Heart right ventricle (tissue), 16 donors: ENCODE measurements around the gene SDHA. TPM values are rescaled to one million over a fixed set of nuclear protein-coding genes. Genes with fewer than 3 reads are reported as not detected.
"Not testable (repeated sequence)": the region's sequence is repeated elsewhere in the genome, so short reads cannot be mapped to it uniquely, and the experiment has no call there.

Experiments used
- ATAC-seq, 8 donors: fragments of 200-7000 bp; cut with Tn5 transposase; one replicate each; pipeline ENCODE4 v1.9.1; 2020; ENCODE audit warnings: mild to moderate bottlenecking in 8 of 8, moderate library complexity in 8 of 8, moderate number of reproducible peaks in 1 of 8
- DNase-seq, 2 donors: peaks; one replicate each; pipeline ENCODE4 v3.0.0-alpha.2; 2020
- H3K27ac ChIP-seq, 10 donors: fragments of 200-600 bp; sonication (generic) in 2 of 10; one replicate each; pipeline versions ENCODE4 v1.5.0 to v1.8.0; 2020 to 2022; ENCODE audit warnings: mild to moderate bottlenecking in 3 of 10
- H3K27me3 ChIP-seq, 7 donors: fragments of 200-600 bp; one replicate each; pipeline ENCODE4 v1.8.0; 2021 to 2022; ENCODE audit warnings: mild to moderate bottlenecking in 2 of 7
- H3K36me3 ChIP-seq, 9 donors: fragments of 200-600 bp; sonication (generic) in 1 of 9; one replicate each; pipeline versions ENCODE4 v1.5.0 to v1.8.0; 2020 to 2022; ENCODE audit warnings: mild to moderate bottlenecking in 2 of 9
- H3K4me1 ChIP-seq, 9 donors: fragments of 200-600 bp; sonication (generic) in 1 of 9; one replicate each; pipeline versions ENCODE4 v1.5.0 to v1.8.0; 2020 to 2022; ENCODE audit warnings: mild to moderate bottlenecking in 4 of 9
- H3K4me3 ChIP-seq, 10 donors: fragments of 200-600 bp; sonication (generic) in 2 of 10; one replicate each; pipeline versions ENCODE4 v1.5.0 to v1.8.0; 2020 to 2022; ENCODE audit warnings: mild to moderate bottlenecking in 7 of 10, moderate library complexity in 2 of 10
- H3K9me3 ChIP-seq, 11 donors: fragments of 200-600 bp in 10 of 11; sonication (generic) in 2 of 11; one replicate each; pipeline versions ENCODE4 v1.5.0 to v1.8.0; 2013 to 2022; ENCODE audit warnings: mild to moderate bottlenecking in 2 of 11, control low read depth in 1 of 11, moderate library complexity in 1 of 11
- CTCF ChIP-seq, 9 donors: fragments of 200-600 bp; sonication (generic) in 2 of 9; IDR thresholded peaks; one replicate each; pipeline versions ENCODE4 v1.5.0 to v1.8.0; 2021 to 2022; ENCODE audit warnings: antibody characterized with exemption in 9 of 9, mild to moderate bottlenecking in 5 of 9, moderate library complexity in 1 of 9
- WGBS, 2 donors: extraction: QIAGEN DNeasy Blood & Tissue Kit; methylation state at CpG; one replicate each; pipeline ENCODE4 v1.1.7; 2013; ENCODE audit warnings: inconsistent platforms in 1 of 2; 5-methylcytosine and 5-hydroxymethylcytosine counted together
- intact Hi-C, 10 donors: fragments of 100-400 bp; cut with DNase I; formaldehyde crosslinking; loops; one replicate each; pipeline versions ENCODE4 v1.11.1 to v1.14.2; 2022
- polyA plus RNA-seq, 2 donors: library from polyadenylated mRNA; stranded (reverse); fragments of 200-250 nt; gene quantifications; one replicate each; pipeline ENCODE4 v1.2.3, GENCODE V29; 2013
- total RNA-seq, 10 donors: library from RNA; stranded (reverse); fragmentation: NEBNext Ultra II Directional in 3 of 10; extraction: Animal tissue kit (Norgen Biotek cat#: 25700) in 3 of 10; gene quantifications; one replicate each; pipeline versions ENCODE4 v1.2.1 to v1.2.4, GENCODE V29; 2021 to 2023
- donor health status: Arrhythmogenic right ventricular cardiomyopathy.
- donor health status: ischemic (EF 13 %, LVEDD 7.1; RV severe dilation, severe dysfunction).
- donor health status: healthy with polysubstance abuse.
- donor health status: DM: no; HTN: yes; CAD: no.
- donor health status: DM: no; HTN: no; CAD: no.
- donor health status: ischemic (EF 25% LVEDD 6.9; RV normal size, moderate dysfunction).
- donor health status: ischemic (EF 25% LVEDD 5.7; RV mildly dilated, moderate dysfunction).
- donor health status: healthy.
- donor health status: DM: yes; HTN: yes; CAD: no.
- donor health status: Ischemic cardiomyopathy.
- donor health status: ischemic (EF 35%, LVEDD 5.7; RV mildly dilated, moderate dysfunction).
- donor health status: nonischemic (EF 11% LVEDD 7.7; RV severe dilation, severe dysfunction).
- donor health status: DM: yes; HTN: yes; CAD: no.
- donor health status: PGD.
- donor health status: ischemic (EF 29% LVEDD 5.4; RV normal size, mild dysfunction).
- donor health status: nonischemic (EF 23%, LVEDD 6.1; RV moderate dilation, normal function).

Gene SDHA
- total and polyA plus RNA-seq, 12 donors: 317 to 897 (median 809) TPM

- intact Hi-C loops: loop anchor here in 3 of 10 donors (2.0 to 10.0 kb wide), 2 partner anchors 31 to 55 kb away; partner anchors contain the start of gene PDCD6 (in 1 of the 3)
- no peak for ATAC-seq
Observed at GRCh38 chr5:219991-220390, 1.9 kb downstream of the SDHA start.

GRCh38 chr5:222951-223715 is 5.0 kb downstream of the SDHA start:
- DNase-seq, ATAC-seq, H3K9me3 ChIP-seq, H3K27ac ChIP-seq, H3K27me3 ChIP-seq, H3K4me3 ChIP-seq: not testable (repeated sequence)
- H3K4me1 ChIP-seq: peaks cover 3 to 54% (median 44%) of the 10 kb centered on the region in 9 donors
- WGBS, 2 donors: 22 to 31% methylated on average over 6 of the region's 6 CpGs
- peaks cover 5 to 50% (median 43%) of the 10 kb centered on the region in 9 donors for H3K36me3 ChIP-seq
- intact Hi-C loops: loop anchor here in 1 of 10 donors (10.0 kb wide), 1 partner anchor 52 kb away; the partner anchor contains the start of gene PDCD6

More at GRCh38 chr5:219991-220390, 1.9 kb downstream of the SDHA start:
- Histone ChIP-seq H3K4me3 (peak overlapping the region; percentile 69 to 100 (median 96)), H3K27ac (peak overlapping the region in 7 of 10 donors; percentile 96 to 99 (median 97)), H3K36me3 (peaks cover 0 to 24% (median 12%) of the 10 kb centered on the region in 9 donors), H3K4me1 (peaks cover 3 to 66% (median 48%) of the 10 kb centered on the region in 9 donors), H3K9me3 (no peaks in the 10 kb centered on the region), H3K27me3 (no peaks in the 10 kb centered on the region)
- 22 to 26% methylated on average over 4 of the region's 4 CpGs for WGBS, 2 donors
- DNase-seq: no peak
- TF ChIP-seq CTCF (IDR thresholded peaks at IDR 0.05): no peak

GRCh38 chr5:223791-224190 is 5.7 kb downstream of the SDHA start:
- peaks cover 8 to 57% (median 48%) of the 10 kb centered on the region in 9 donors for H3K36me3 ChIP-seq
- no peak for TF ChIP-seq CTCF (IDR thresholded peaks at IDR 0.05)
- H3K27me3 ChIP-seq: no peaks in the 10 kb centered on the region
- no peak for DNase-seq
- H3K4me3 ChIP-seq: no peak overlapping the region
- peaks cover 3 to 54% (median 44%) of the 10 kb centered on the region in 9 donors for H3K4me1 ChIP-seq
- ATAC-seq: no peak
- 45 to 64% methylated on average over 6 of the region's 6 CpGs for WGBS, 2 donors
- peak overlapping the region in 1 of 10 donors; percentile 4 for H3K27ac ChIP-seq
- intact Hi-C loops: loop anchor here in 1 of 10 donors (10.0 kb wide), 1 partner anchor 51 kb away; the partner anchor contains the start of gene PDCD6
- H3K9me3 ChIP-seq: no peaks in the 10 kb centered on the region

- DNase-seq (no peak), ATAC-seq (no peak)
- Histone ChIP-seq H3K9me3 (no peaks in the 10 kb centered on the region), H3K36me3 (peaks cover 10 to 72% (median 62%) of the 10 kb centered on the region in 9 donors), H3K27me3 (no peaks in the 10 kb centered on the region), H3K4me3 (no peak overlapping the region), H3K4me1 (peaks cover 0 to 41% (median 31%) of the 10 kb centered on the region in 9 donors), H3K27ac (no peak overlapping the region)
- 93 to 95% methylated on average over 14 of the region's 14 CpGs for WGBS, 2 donors
- no peak for TF ChIP-seq CTCF (IDR thresholded peaks at IDR 0.05)
- intact Hi-C loops: loop anchor here in 1 of 10 donors (10.0 kb wide), 1 partner anchor 49 kb away; the partner anchor contains the start of gene PDCD6
Observed at GRCh38 chr5:225334-225733, 7.2 kb downstream of the SDHA start.

- 92 to 98% methylated on average over 10 to 12 of the region's 17 CpGs for WGBS, 2 donors
- not testable (repeated sequence) for H3K9me3 ChIP-seq, H3K27me3 ChIP-seq, DNase-seq, H3K27ac ChIP-seq, H3K4me3 ChIP-seq
- intact Hi-C loops: loop anchor here in 1 of 10 donors (10.0 kb wide), 1 partner anchor 47 kb away; the partner anchor contains the start of gene PDCD6
- peaks cover 10 to 93% (median 71%) of the 10 kb centered on the region in 9 donors for H3K36me3 ChIP-seq
- H3K4me1 ChIP-seq: peaks cover 0 to 21% (median 11%) of the 10 kb centered on the region in 9 donors
- ATAC-seq: peak in 1 of 8 donors; percentile 6
Observed at GRCh38 chr5:227375-227774, 9.3 kb downstream of the SDHA start.
